ENCODE results near the gene AOPEP.

- TF ChIP-seq CTCF (IDR thresholded peaks at IDR 0.05; ENCODE audit: low read length) (no peak), EZH2phosphoT487 (IDR thresholded peaks at IDR 0.05; ENCODE audit: low read length) (no peak), EZH2 (optimal IDR thresholded peaks at IDR 0.05; ENCODE audit: low read depth, low read length) (no peak)
Measured at GRCh38 chr9:94757158-94757557, 30.7 kb downstream of the AOPEP start.

Measured in MM.1S (cell line).